ENCODE measurements around the gene ETS1. TPM values are rescaled to one million over a fixed set of nuclear protein-coding genes. Genes with fewer than 3 reads are reported as not detected.

The ETS1 gene
- total RNA-seq, 4 donors from 2014 or later = 21.9 to 78.4 (median 31.3) TPM

GRCh38 chr11:128592454-128592853, 5.1 kb upstream of the ETS1 start:
- no peaks in the 10 kb centered on the region for H3K27me3 ChIP-seq
- H3K4me3 ChIP-seq = no peak overlapping the region
- H3K9me3 ChIP-seq = no peaks in the 10 kb centered on the region
- no peaks in the 10 kb centered on the region for H3K36me3 ChIP-seq
- no peaks in the 10 kb centered on the region for H3K4me1 ChIP-seq
- no peak overlapping the region for H3K27ac ChIP-seq
- DNase-seq = no peak
- TF ChIP-seq CTCF (IDR thresholded peaks at IDR 0.05) (no peak), POLR2A (IDR thresholded peaks at IDR 0.05) (no peak)

GRCh38 chr11:128590587-128590986, 3.2 kb upstream of the ETS1 start:
- DNase-seq = no peak
- Histone ChIP-seq H3K9me3 (no peaks in the 10 kb centered on the region), H3K4me3 (no peak overlapping the region), H3K36me3 (no peaks in the 10 kb centered on the region), H3K4me1 (no peaks in the 10 kb centered on the region), H3K27ac (no peak overlapping the region), H3K27me3 (no peaks in the 10 kb centered on the region)
- no peak for TF ChIP-seq CTCF (IDR thresholded peaks at IDR 0.05)
- TF ChIP-seq POLR2A (IDR thresholded peaks at IDR 0.05) = no peak

GRCh38 chr11:128589998-128590397, 2.6 kb upstream of the ETS1 start:
- no peaks in the 10 kb centered on the region for H3K27me3 ChIP-seq
- H3K9me3 ChIP-seq = no peaks in the 10 kb centered on the region
- TF ChIP-seq CTCF (IDR thresholded peaks at IDR 0.05) (no peak), POLR2A (IDR thresholded peaks at IDR 0.05) (no peak)
- H3K4me3 ChIP-seq = no peak overlapping the region
- H3K27ac ChIP-seq = no peak overlapping the region
- no peak for DNase-seq
- H3K4me1 ChIP-seq = no peaks in the 10 kb centered on the region
- H3K36me3 ChIP-seq = no peaks in the 10 kb centered on the region

GRCh38 chr11:128588093-128588492, 735 bp upstream of the ETS1 start:
- H3K4me3 ChIP-seq = no peak overlapping the region
- H3K27me3 ChIP-seq = no peaks in the 10 kb centered on the region
- DNase-seq = no peak
- no peaks in the 10 kb centered on the region for H3K4me1 ChIP-seq
- H3K9me3 ChIP-seq = no peaks in the 10 kb centered on the region
- H3K27ac ChIP-seq = no peak overlapping the region
- H3K36me3 ChIP-seq = no peaks in the 10 kb centered on the region
- TF ChIP-seq POLR2A (IDR thresholded peaks at IDR 0.05) = no peak
- no peak for TF ChIP-seq CTCF (IDR thresholded peaks at IDR 0.05)

- H3K4me3 ChIP-seq = no peak overlapping the region
- DNase-seq = no peak
- H3K27ac ChIP-seq = no peak overlapping the region
- no peaks in the 10 kb centered on the region for H3K4me1 ChIP-seq
- H3K9me3 ChIP-seq = no peaks in the 10 kb centered on the region
- no peaks in the 10 kb centered on the region for H3K27me3 ChIP-seq
- no peak for TF ChIP-seq POLR2A (IDR thresholded peaks at IDR 0.05)
- TF ChIP-seq CTCF (IDR thresholded peaks at IDR 0.05) = no peak
- H3K36me3 ChIP-seq = no peaks in the 10 kb centered on the region
Measured at GRCh38 chr11:128586689-128587088, 669 bp downstream of the ETS1 start.

Data from Peyer's patch (tissue), 4 donors.